Endothelial cell of umbilical vein (primary cell): Measurements from ENCODE around the gene GFI1B.

Experiments used
- EZH2 ChIP-seq: IDR thresholded peaks from 2 replicates; pipeline ENCODE4 v1.6.1; 2012; ENCODE audit warnings: borderline replicate concordance, low read depth, mild to moderate bottlenecking, moderate library complexity, low read length, inconsistent platforms; ENCODE audit not compliant: severe bottlenecking
- POLR2A ChIP-seq: IDR thresholded peaks from 2 replicates; pipeline ENCODE4 v1.6.1; 2012; ENCODE audit warnings: low read depth, mild to moderate bottlenecking, control low read depth, low read length
- POLR2AphosphoS5 ChIP-seq: IDR thresholded peaks from 2 replicates; pipeline ENCODE4 v1.6.1; 2012; ENCODE audit warnings: low read depth, mild to moderate bottlenecking, control low read depth, low read length, moderate library complexity; ENCODE audit not compliant: insufficient read depth
- TF ChIP-seq, protein P1 (sequence below), 2 donors: IDR thresholded peaks; 1 replicate in 1 of 2; 2 replicates in 1 of 2; pipeline ENCODE4 v1.5.1; 2011; ENCODE audit warnings: low read length in 2 of 2, mild to moderate bottlenecking in 2 of 2, moderate library complexity in 2 of 2, control low read depth in 1 of 2, inconsistent platforms in 1 of 2, low read depth in 1 of 2; ENCODE audit not compliant: insufficient read depth in 1 of 2; ENCODE audit errors: extremely low read depth in 1 of 2

DNA sequence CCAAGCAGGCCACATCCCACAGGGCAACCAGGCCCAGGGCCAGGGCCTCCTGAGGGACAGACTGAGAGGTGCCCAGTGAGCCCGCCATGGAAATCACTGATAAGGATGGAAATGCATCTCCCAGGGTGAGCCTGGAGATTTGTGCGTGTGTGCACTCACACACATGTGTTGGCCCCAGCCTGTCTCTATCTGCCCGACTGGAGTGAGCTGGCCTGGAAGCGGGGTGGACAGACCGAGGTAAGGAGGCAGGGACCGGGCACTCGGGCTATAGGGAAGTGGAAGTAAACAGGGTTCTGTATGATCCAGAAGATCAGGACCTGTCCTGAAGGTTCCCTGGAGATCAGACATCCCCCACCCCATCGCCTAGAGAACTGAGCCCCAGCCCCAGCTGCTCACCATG, 17.4 kb downstream of the GFI1B start:
- TF ChIP-seq POLR2A (no peak), EZH2 (no peak), POLR2AphosphoS5 (no peak)
- TF ChIP-seq, protein P1, sequence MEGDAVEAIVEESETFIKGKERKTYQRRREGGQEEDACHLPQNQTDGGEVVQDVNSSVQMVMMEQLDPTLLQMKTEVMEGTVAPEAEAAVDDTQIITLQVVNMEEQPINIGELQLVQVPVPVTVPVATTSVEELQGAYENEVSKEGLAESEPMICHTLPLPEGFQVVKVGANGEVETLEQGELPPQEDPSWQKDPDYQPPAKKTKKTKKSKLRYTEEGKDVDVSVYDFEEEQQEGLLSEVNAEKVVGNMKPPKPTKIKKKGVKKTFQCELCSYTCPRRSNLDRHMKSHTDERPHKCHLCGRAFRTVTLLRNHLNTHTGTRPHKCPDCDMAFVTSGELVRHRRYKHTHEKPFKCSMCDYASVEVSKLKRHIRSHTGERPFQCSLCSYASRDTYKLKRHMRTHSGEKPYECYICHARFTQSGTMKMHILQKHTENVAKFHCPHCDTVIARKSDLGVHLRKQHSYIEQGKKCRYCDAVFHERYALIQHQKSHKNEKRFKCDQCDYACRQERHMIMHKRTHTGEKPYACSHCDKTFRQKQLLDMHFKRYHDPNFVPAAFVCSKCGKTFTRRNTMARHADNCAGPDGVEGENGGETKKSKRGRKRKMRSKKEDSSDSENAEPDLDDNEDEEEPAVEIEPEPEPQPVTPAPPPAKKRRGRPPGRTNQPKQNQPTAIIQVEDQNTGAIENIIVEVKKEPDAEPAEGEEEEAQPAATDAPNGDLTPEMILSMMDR (IDR thresholded peaks at IDR 0.05; ENCODE audit: extremely low read depth in 1 of 2, insufficient read depth in 1 of 2, low read depth in 1 of 2, low read length in 2 of 2) = no peak
